ENCODE data around the gene CCL28.

DNA sequence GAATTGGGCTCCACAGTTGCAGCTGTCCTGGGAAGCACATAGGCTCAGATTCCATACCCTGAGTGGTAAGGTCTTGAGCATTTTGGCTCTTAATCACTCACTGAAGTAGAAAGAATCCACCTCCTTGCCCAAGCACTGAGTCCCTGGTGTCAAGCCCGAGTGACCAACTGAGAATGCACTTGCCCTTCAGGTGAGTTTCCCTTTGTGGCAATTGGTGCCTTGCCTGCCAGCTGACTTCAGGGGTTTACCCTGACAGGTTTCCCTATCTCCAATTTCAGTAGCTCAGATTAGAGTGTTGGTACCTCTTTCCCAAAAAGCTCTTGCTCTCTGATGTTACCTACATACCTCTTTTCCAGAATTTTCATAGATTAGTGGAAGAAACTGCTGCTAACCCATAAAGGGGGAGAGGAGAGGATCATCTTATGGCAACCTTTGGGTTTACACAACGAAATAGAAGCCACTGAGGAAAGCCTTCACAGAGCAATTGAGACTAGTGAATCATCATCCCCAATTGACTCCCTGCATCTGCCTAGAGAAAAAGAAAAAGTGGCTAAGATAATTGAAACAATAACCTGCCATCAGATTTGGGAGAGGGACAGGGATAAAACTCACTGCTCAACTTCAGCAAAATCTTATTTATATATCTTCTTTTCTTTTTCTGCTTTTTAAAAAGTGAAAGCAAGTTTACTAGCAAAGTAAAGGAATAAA, 48.6 kb downstream of the CCL28 start:
- TF ChIP-seq, protein P1, sequence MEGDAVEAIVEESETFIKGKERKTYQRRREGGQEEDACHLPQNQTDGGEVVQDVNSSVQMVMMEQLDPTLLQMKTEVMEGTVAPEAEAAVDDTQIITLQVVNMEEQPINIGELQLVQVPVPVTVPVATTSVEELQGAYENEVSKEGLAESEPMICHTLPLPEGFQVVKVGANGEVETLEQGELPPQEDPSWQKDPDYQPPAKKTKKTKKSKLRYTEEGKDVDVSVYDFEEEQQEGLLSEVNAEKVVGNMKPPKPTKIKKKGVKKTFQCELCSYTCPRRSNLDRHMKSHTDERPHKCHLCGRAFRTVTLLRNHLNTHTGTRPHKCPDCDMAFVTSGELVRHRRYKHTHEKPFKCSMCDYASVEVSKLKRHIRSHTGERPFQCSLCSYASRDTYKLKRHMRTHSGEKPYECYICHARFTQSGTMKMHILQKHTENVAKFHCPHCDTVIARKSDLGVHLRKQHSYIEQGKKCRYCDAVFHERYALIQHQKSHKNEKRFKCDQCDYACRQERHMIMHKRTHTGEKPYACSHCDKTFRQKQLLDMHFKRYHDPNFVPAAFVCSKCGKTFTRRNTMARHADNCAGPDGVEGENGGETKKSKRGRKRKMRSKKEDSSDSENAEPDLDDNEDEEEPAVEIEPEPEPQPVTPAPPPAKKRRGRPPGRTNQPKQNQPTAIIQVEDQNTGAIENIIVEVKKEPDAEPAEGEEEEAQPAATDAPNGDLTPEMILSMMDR (IDR thresholded peaks at IDR 0.05), result no peak
- no peak for TF ChIP-seq EP300 (IDR thresholded peaks at IDR 0.05)
